Mucosa of descending colon (tissue), 3 donors: ENCODE results near the gene FBXL13. TPM values are rescaled to one million over a fixed set of nuclear protein-coding genes. Genes with fewer than 3 reads are reported as not detected.

Experiments
- ATAC-seq: fragments of 200-7000 bp; cut with Tn5 transposase; one replicate; pipeline ENCODE4 v1.9.1; 2020; ENCODE audit warnings: mild to moderate bottlenecking, moderate library complexity
- DNase-seq, 3 donors: peaks; one replicate each; pipeline ENCODE4 v3.0.0-alpha.2; 2020
- H3K36me3 ChIP-seq: fragments of 200-600 bp; one replicate; pipeline ENCODE4 v1.8.0; 2021; ENCODE audit warnings: low read depth, mild to moderate bottlenecking
- H3K4me1 ChIP-seq: fragments of 200-600 bp; one replicate; pipeline ENCODE4 v1.8.0; 2021; ENCODE audit warnings: low read depth, mild to moderate bottlenecking
- H3K4me3 ChIP-seq: fragments of 200-600 bp; one replicate; pipeline ENCODE4 v1.8.0; 2021; ENCODE audit warnings: mild to moderate bottlenecking
- H3K9me3 ChIP-seq: fragments of 200-600 bp; one replicate; pipeline ENCODE4 v1.8.0; 2021; ENCODE audit warnings: mild to moderate bottlenecking
- CTCF ChIP-seq: fragments of 200-600 bp; IDR thresholded peaks from one replicate; pipeline ENCODE4 v1.8.0; 2022; ENCODE audit warnings: antibody characterized with exemption, mild to moderate bottlenecking
- intact Hi-C, 2 donors: fragments of 100-400 bp; cut with DNase I in 1 of 2; cut with micrococcal nuclease in 1 of 2; formaldehyde crosslinking; loops; one replicate each; pipeline versions ENCODE4 v1.11.0 to v1.11.1; 2022; cut with DNase I, micrococcal nuclease
- total RNA-seq, 3 donors: library from RNA; stranded (reverse); fragmentation: NEBNext Ultra II Directional in 2 of 3; extraction: Animal tissue kit (Norgen Biotek cat#: 25700) in 2 of 3; gene quantifications; one replicate each; pipeline versions ENCODE4 v1.2.1 to v1.2.4, GENCODE V29; 2021 to 2023
- donor health status: DM: no; HTN: no; CAD: no; lungs with moderate emphysema.
- donor health status: DM: no; HTN: no; CAD: no.
- donor health status: DM: no; HTN: yes; CAD: no.

The FBXL13 gene
- total RNA-seq, 3 donors from 2014 or later = 0.65 to 1.8 (median 0.78) TPM

GRCh38 chr7:103077318-103077717, 2.7 kb upstream of the FBXL13 start:
- intact Hi-C loops = no loop called here

GRCh38 chr7:103076764-103077163, 2.2 kb upstream of the FBXL13 start:
- DNase-seq = no peak
- Histone ChIP-seq H3K9me3 (no peaks in the 10 kb centered on the region), H3K4me1 (peaks cover 24% of the 10 kb centered on the region), H3K4me3 (no peak overlapping the region), H3K36me3 (no peaks in the 10 kb centered on the region)
- ATAC-seq = no peak
- no peak for TF ChIP-seq CTCF
- intact Hi-C loops = no loop called here

More at GRCh38 chr7:103077318-103077717, 2.7 kb upstream of the FBXL13 start:
- Histone ChIP-seq H3K9me3 (no peaks in the 10 kb centered on the region), H3K4me3 (no peak overlapping the region), H3K36me3 (no peaks in the 10 kb centered on the region), H3K4me1 (peaks cover 24% of the 10 kb centered on the region)
- TF ChIP-seq CTCF = no peak
- DNase-seq (no peak), ATAC-seq (no peak)

GRCh38 chr7:103075337-103075918, 832 bp upstream of the FBXL13 start:
- peaks cover 24% of the 10 kb centered on the region for H3K4me1 ChIP-seq

GRCh38 chr7:103073989-103074518, 542 bp downstream of the FBXL13 start:
- Histone ChIP-seq H3K4me1 (peaks cover 24% of the 10 kb centered on the region), H3K4me3 (peak overlapping the region; percentile 68)

More at GRCh38 chr7:103075337-103075918, 832 bp upstream of the FBXL13 start:
- Histone ChIP-seq H3K9me3 (no peaks in the 10 kb centered on the region), H3K36me3 (no peaks in the 10 kb centered on the region), H3K4me3 (peak overlapping the region; percentile 68)
- intact Hi-C loops = no loop called here
- DNase-seq (peak; percentile 53 to 81 (median 63)), ATAC-seq (peak; percentile 36)
- no peak for TF ChIP-seq CTCF

GRCh38 chr7:103071000-103071399, 3.6 kb downstream of the FBXL13 start:
- no peak for DNase-seq
- ATAC-seq = no peak
- Histone ChIP-seq H3K36me3 (no peaks in the 10 kb centered on the region), H3K4me3 (no peak overlapping the region), H3K9me3 (no peaks in the 10 kb centered on the region), H3K4me1 (peaks cover 12% of the 10 kb centered on the region)
- no peak for TF ChIP-seq CTCF
- intact Hi-C loops = no loop called here

More at GRCh38 chr7:103073989-103074518, 542 bp downstream of the FBXL13 start:
- Histone ChIP-seq H3K9me3 (no peaks in the 10 kb centered on the region), H3K36me3 (no peaks in the 10 kb centered on the region)
- ATAC-seq (peak; percentile 9), DNase-seq (peak in 1 of 3 donors; percentile 39)
- TF ChIP-seq CTCF = no peak
- intact Hi-C loops = no loop called here
